ENCODE results near the gene ATP6V1C2. TPM values are rescaled to one million over a fixed set of nuclear protein-coding genes. Genes with fewer than 3 reads are reported as not detected.
"Not testable (repeated sequence)": the region's sequence is repeated elsewhere in the genome, so short reads cannot be mapped to it uniquely, and the experiment has no call there.

ATP6V1C2 gene
- total and polyA plus RNA-seq, 2 experiments from 2014 or later: 0.57 to 2.0 TPM

DNA sequence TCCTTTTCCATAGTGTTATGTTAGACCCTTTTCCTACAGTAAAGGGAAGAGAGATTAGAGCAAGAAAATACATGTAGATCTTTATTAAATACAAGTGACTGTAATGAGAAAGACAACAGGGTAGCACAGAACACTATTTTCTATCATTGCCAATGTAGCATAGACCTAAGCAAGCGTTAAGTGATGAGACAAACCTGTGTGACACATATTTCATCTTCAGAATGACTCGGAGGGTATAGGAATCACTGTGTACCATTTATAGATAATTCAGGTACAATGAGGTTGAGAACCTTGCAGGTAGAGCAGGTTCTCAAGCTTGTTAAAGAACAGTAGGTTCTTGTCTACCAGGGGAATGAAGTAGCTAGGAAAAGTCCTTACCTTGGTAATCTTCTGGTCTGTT lies 75.3 kb downstream of the ATP6V1C2 start:
- H3K9me3 ChIP-seq (ENCODE audit: low read depth): no peaks in the 10 kb centered on the region
- no peak overlapping the region for H3K4me3 ChIP-seq
- no peaks in the 10 kb centered on the region for H3K9me2 ChIP-seq (replicated peaks; ENCODE audit: insufficient read depth)
- WGBS (ENCODE audit: low lambda C conversion rate, missing lambda C conversion rate): 98% methylated on average over 2 of the region's 2 CpGs
- TF ChIP-seq, protein P1, sequence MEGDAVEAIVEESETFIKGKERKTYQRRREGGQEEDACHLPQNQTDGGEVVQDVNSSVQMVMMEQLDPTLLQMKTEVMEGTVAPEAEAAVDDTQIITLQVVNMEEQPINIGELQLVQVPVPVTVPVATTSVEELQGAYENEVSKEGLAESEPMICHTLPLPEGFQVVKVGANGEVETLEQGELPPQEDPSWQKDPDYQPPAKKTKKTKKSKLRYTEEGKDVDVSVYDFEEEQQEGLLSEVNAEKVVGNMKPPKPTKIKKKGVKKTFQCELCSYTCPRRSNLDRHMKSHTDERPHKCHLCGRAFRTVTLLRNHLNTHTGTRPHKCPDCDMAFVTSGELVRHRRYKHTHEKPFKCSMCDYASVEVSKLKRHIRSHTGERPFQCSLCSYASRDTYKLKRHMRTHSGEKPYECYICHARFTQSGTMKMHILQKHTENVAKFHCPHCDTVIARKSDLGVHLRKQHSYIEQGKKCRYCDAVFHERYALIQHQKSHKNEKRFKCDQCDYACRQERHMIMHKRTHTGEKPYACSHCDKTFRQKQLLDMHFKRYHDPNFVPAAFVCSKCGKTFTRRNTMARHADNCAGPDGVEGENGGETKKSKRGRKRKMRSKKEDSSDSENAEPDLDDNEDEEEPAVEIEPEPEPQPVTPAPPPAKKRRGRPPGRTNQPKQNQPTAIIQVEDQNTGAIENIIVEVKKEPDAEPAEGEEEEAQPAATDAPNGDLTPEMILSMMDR (IDR thresholded peaks at IDR 0.05; ENCODE audit: poor library complexity): no peak
- TF ChIP-seq EZH2phosphoT487 (IDR thresholded peaks at IDR 0.05; ENCODE audit: low read depth, severe bottlenecking, unreplicated experiment): no peak
- TF ChIP-seq EZH2 (IDR thresholded peaks at IDR 0.05; ENCODE audit: borderline replicate concordance): no peak
- H3K4me2 ChIP-seq: no peak overlapping the region
- no peaks in the 10 kb centered on the region for H3K4me1 ChIP-seq (ENCODE audit: insufficient read depth)
- DNase-seq (ENCODE audit: low spot score): no peak
- no peak overlapping the region for H2AFZ ChIP-seq
- H3K36me3 ChIP-seq (replicated peaks; ENCODE audit: insufficient read depth, low read depth): no peaks in the 10 kb centered on the region
- peaks cover 36% of the 10 kb centered on the region for H4K20me1 ChIP-seq (ENCODE audit: insufficient read depth, poor library complexity, severe bottlenecking)
- H3K27me3 ChIP-seq: no peaks in the 10 kb centered on the region
- no peak overlapping the region for H3K27ac ChIP-seq
- peaks cover 69% of the 10 kb centered on the region for H3K79me2 ChIP-seq

DNA sequence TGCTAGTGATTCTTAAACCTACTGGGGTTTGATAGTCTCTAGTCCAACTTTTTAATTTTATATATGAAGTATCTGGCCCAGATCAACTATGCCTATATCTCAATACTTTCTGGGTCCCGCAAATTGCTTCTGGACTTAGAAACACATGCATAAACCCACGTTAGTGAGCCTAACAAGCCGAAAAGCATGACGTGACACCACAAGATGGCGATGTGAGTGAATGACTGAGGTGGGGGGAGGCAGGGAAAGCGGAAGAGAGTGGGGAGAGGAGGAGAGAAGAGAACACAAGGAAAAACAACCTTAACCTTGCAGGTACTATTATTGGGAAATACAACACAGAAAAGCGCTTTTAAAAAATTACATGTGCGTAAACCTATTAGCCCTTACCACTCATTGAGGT lies 77.4 kb downstream of the ATP6V1C2 start:
- H2AFZ ChIP-seq: no peak overlapping the region
- H3K36me3 ChIP-seq (replicated peaks; ENCODE audit: insufficient read depth, low read depth): no peaks in the 10 kb centered on the region
- no peak overlapping the region for H3K27ac ChIP-seq
- peaks cover 78% of the 10 kb centered on the region for H3K79me2 ChIP-seq
- peaks cover 50% of the 10 kb centered on the region for H4K20me1 ChIP-seq (ENCODE audit: insufficient read depth, poor library complexity, severe bottlenecking)
- no peaks in the 10 kb centered on the region for H3K9me3 ChIP-seq (ENCODE audit: low read depth)
- DNase-seq (ENCODE audit: low spot score): no peak
- 88% methylated on average over 8 of the region's 8 CpGs for WGBS (ENCODE audit: low lambda C conversion rate, missing lambda C conversion rate)
- no peaks in the 10 kb centered on the region for H3K4me1 ChIP-seq (ENCODE audit: insufficient read depth)
- TF ChIP-seq EZH2 (IDR thresholded peaks at IDR 0.05; ENCODE audit: borderline replicate concordance): no peak
- TF ChIP-seq, protein P1 (IDR thresholded peaks at IDR 0.05; ENCODE audit: poor library complexity): no peak
- no peaks in the 10 kb centered on the region for H3K9me2 ChIP-seq (replicated peaks; ENCODE audit: insufficient read depth)
- H3K4me3 ChIP-seq: no peak overlapping the region
- H3K27me3 ChIP-seq: no peaks in the 10 kb centered on the region
- no peak overlapping the region for H3K4me2 ChIP-seq

- no peak for TF ChIP-seq EZH2 (IDR thresholded peaks at IDR 0.05; ENCODE audit: borderline replicate concordance)
- TF ChIP-seq EZH2phosphoT487 (IDR thresholded peaks at IDR 0.05; ENCODE audit: low read depth, severe bottlenecking, unreplicated experiment): no peak
- TF ChIP-seq, protein P1 (IDR thresholded peaks at IDR 0.05; ENCODE audit: poor library complexity): no peak
- H3K9me2 ChIP-seq (replicated peaks; ENCODE audit: insufficient read depth): no peaks in the 10 kb centered on the region
Observed at GRCh38 chr2:10800163-10800562, 78.7 kb downstream of the ATP6V1C2 start.

DNA sequence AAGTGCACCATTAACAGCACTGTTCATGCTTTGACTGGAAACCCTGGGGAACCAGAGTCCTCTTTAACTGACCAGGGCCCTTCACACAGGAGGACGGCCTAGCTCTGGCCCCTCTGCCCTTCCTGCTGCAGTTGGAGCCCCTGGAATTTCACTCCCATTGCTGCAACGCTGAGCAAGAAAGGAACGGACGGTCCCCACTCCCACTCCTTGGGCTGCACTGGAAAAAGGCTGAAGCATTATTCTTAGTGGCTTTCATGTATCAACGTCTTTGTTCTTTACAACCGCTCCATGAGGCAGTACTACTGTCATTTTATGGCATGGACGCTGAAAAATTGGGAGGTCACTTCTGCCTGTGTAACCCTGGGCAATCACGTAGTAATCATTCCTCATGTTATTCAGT lies 81.2 kb downstream of the ATP6V1C2 start:
- Histone ChIP-seq H2AFZ (no peak overlapping the region), H3K27ac (no peak overlapping the region), H3K27me3 (no peaks in the 10 kb centered on the region), H4K20me1 (ENCODE audit: insufficient read depth, poor library complexity, severe bottlenecking) (peaks cover 65% of the 10 kb centered on the region), H3K9me3 (ENCODE audit: low read depth) (no peaks in the 10 kb centered on the region), H3K4me3 (no peak overlapping the region), H3K36me3 (replicated peaks; ENCODE audit: insufficient read depth, low read depth) (no peaks in the 10 kb centered on the region), H3K79me2 (peaks cover 85% of the 10 kb centered on the region), H3K9me2 (replicated peaks; ENCODE audit: insufficient read depth) (no peaks in the 10 kb centered on the region), H3K4me1 (ENCODE audit: insufficient read depth) (no peaks in the 10 kb centered on the region), H3K4me2 (no peak overlapping the region)
- 86% methylated on average over 8 of the region's 8 CpGs for WGBS (ENCODE audit: low lambda C conversion rate, missing lambda C conversion rate)
- DNase-seq (ENCODE audit: low spot score): no peak
- TF ChIP-seq EZH2phosphoT487 (IDR thresholded peaks at IDR 0.05; ENCODE audit: low read depth, severe bottlenecking, unreplicated experiment) (no peak), EZH2 (IDR thresholded peaks at IDR 0.05; ENCODE audit: borderline replicate concordance) (no peak)
- TF ChIP-seq, protein P1 (IDR thresholded peaks at IDR 0.05; ENCODE audit: poor library complexity): no peak

More at GRCh38 chr2:10800163-10800562, 78.7 kb downstream of the ATP6V1C2 start:
- no peak overlapping the region for H3K4me2 ChIP-seq
- 97% methylated on average over 4 of the region's 4 CpGs for WGBS (ENCODE audit: low lambda C conversion rate, missing lambda C conversion rate)
- no peaks in the 10 kb centered on the region for H3K27me3 ChIP-seq
- H2AFZ ChIP-seq: no peak overlapping the region
- H3K9me3 ChIP-seq (ENCODE audit: low read depth): no peaks in the 10 kb centered on the region
- no peaks in the 10 kb centered on the region for H3K36me3 ChIP-seq (replicated peaks; ENCODE audit: insufficient read depth, low read depth)
- peaks cover 50% of the 10 kb centered on the region for H4K20me1 ChIP-seq (ENCODE audit: insufficient read depth, poor library complexity, severe bottlenecking)
- H3K4me3 ChIP-seq: no peak overlapping the region
- no peaks in the 10 kb centered on the region for H3K4me1 ChIP-seq (ENCODE audit: insufficient read depth)
- H3K79me2 ChIP-seq: peaks cover 83% of the 10 kb centered on the region
- H3K27ac ChIP-seq: no peak overlapping the region
- no peak for DNase-seq (ENCODE audit: low spot score)

DNA sequence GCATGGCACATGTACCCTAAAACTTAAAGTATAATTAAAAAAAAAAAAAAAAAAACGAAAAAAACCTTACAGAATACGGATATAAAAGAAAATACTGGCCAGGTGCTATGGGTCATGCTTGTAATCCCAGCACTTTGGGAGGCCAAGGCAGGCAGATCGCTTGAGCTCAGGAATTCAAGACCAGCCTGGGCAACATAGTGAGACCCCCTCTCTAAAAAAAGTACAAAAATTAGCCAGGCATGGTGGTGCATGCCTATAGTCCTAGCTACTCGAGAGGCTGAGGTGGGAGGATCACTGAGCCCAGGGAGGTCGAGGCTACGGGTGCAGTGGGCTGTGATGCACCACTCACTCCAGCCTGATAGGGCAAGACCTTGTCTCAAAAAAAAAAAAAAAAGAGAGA lies 84.6 kb downstream of the ATP6V1C2 start:
- H3K36me3 ChIP-seq (replicated peaks; ENCODE audit: insufficient read depth, low read depth); DNase-seq (ENCODE audit: low spot score); H3K9me2 ChIP-seq (replicated peaks; ENCODE audit: insufficient read depth); H3K27ac ChIP-seq; H3K4me1 ChIP-seq (ENCODE audit: insufficient read depth); H3K4me2 ChIP-seq; H3K27me3 ChIP-seq; H3K4me3 ChIP-seq; H3K9me3 ChIP-seq (ENCODE audit: low read depth); H2AFZ ChIP-seq: not testable (repeated sequence)
- WGBS (ENCODE audit: low lambda C conversion rate, missing lambda C conversion rate): 96% methylated on average over 6 of the region's 6 CpGs
- H4K20me1 ChIP-seq (ENCODE audit: insufficient read depth, poor library complexity, severe bottlenecking): peaks cover 75% of the 10 kb centered on the region
- peaks cover 85% of the 10 kb centered on the region for H3K79me2 ChIP-seq

Data from hepatocyte (in vitro differentiated cells).